Measurements from ENCODE around the gene TMEM114. TPM values are rescaled to one million over a fixed set of nuclear protein-coding genes. Genes with fewer than 3 reads are reported as not detected.
A peak's percentile ranks its signal among the peaks of the same experiment; 100 is the strongest.

TMEM114 gene
- total and polyA plus RNA-seq, 11 donors, result not detected

GRCh38 chr16:8611122-8611521 lies 20.8 kb upstream of the TMEM114 start:
- Histone ChIP-seq H3K27ac (no peak overlapping the region), H3K27me3 (peaks cover 0 to 19% (median 0%) of the 10 kb centered on the region in 9 donors), H3K36me3 (no peaks in the 10 kb centered on the region), H3K9me3 (no peaks in the 10 kb centered on the region), H3K4me1 (no peaks in the 10 kb centered on the region), H3K4me3 (no peak overlapping the region)
- no peak for TF ChIP-seq POLR2A (IDR thresholded peaks at IDR 0.05)
- no peak for TF ChIP-seq CTCF (IDR thresholded peaks at IDR 0.05)
- DNase-seq (no peak), ATAC-seq (no peak)
- intact Hi-C loops (cut with DNase I), result no loop called here
- WGBS, 4 donors, result 71 to 74% (median 72%) methylated on average over 4 of the region's 4 CpGs

- intact Hi-C loops (cut with DNase I), result no loop called here
These were observed 16.9 kb upstream of the TMEM114 start for GRCh38 chr16:8607214-8607613.

GRCh38 chr16:8605554-8605953 lies 15.2 kb upstream of the TMEM114 start:
- intact Hi-C loops (cut with DNase I), result no loop called here
- DNase-seq (no peak), ATAC-seq (no peak)
- no peak overlapping the region for H3K27ac ChIP-seq
- H3K27me3 ChIP-seq, result peaks cover 0 to 14% (median 0%) of the 10 kb centered on the region in 9 donors
- no peak overlapping the region for H3K4me3 ChIP-seq
- no peaks in the 10 kb centered on the region for H3K36me3 ChIP-seq
- H3K9me3 ChIP-seq, result peaks cover 0 to 3% (median 0%) of the 10 kb centered on the region in 12 donors
- no peaks in the 10 kb centered on the region for H3K4me1 ChIP-seq
- TF ChIP-seq POLR2A (IDR thresholded peaks at IDR 0.05) (no peak), CTCF (IDR thresholded peaks at IDR 0.05) (no peak)

More at GRCh38 chr16:8607214-8607613, 16.9 kb upstream of the TMEM114 start:
- no peaks in the 10 kb centered on the region for H3K36me3 ChIP-seq
- no peak for DNase-seq
- H3K4me3 ChIP-seq, result no peak overlapping the region
- TF ChIP-seq POLR2A (IDR thresholded peaks at IDR 0.05), result no peak
- TF ChIP-seq CTCF (IDR thresholded peaks at IDR 0.05), result no peak
- WGBS, 4 donors, result 66 to 72% (median 69%) methylated on average over 9 of the region's 9 CpGs
- H3K27ac ChIP-seq, result no peak overlapping the region
- peaks cover 0 to 14% (median 0%) of the 10 kb centered on the region in 9 donors for H3K27me3 ChIP-seq
- H3K9me3 ChIP-seq, result no peaks in the 10 kb centered on the region
- ATAC-seq, result no peak
- no peaks in the 10 kb centered on the region for H3K4me1 ChIP-seq

- DNase-seq (no peak), ATAC-seq (peak in 2 of 4 donors; percentile 28 to 39)
- WGBS, 4 donors, result 44 to 61% (median 56%) methylated on average over 11 of the region's 11 CpGs
- H3K9me3 ChIP-seq, result peaks cover 0 to 16% (median 8%) of the 10 kb centered on the region in 12 donors
- H3K27me3 ChIP-seq, result peaks cover 0 to under 1% (median 0%) of the 10 kb centered on the region in 9 donors
- no peak for TF ChIP-seq POLR2A (IDR thresholded peaks at IDR 0.05)
- no peak for TF ChIP-seq CTCF (IDR thresholded peaks at IDR 0.05)
- H3K4me1 ChIP-seq, result no peaks in the 10 kb centered on the region
- H3K4me3 ChIP-seq, result no peak overlapping the region
- H3K36me3 ChIP-seq, result no peaks in the 10 kb centered on the region
- no peak overlapping the region for H3K27ac ChIP-seq
- intact Hi-C loops (cut with DNase I), result no loop called here
These were observed 9.9 kb upstream of the TMEM114 start for GRCh38 chr16:8600144-8600775.
